ENCODE results near the gene DBN1. TPM values are rescaled to one million over a fixed set of nuclear protein-coding genes. Genes with fewer than 3 reads are reported as not detected.

Gene DBN1
- total and polyA plus RNA-seq, 9 of the 15 experiments (the other 6 are each of a cell fraction or from before 2014, with no cell fraction given) = 0.25 to 87.2 (median 27.9) TPM

DNA sequence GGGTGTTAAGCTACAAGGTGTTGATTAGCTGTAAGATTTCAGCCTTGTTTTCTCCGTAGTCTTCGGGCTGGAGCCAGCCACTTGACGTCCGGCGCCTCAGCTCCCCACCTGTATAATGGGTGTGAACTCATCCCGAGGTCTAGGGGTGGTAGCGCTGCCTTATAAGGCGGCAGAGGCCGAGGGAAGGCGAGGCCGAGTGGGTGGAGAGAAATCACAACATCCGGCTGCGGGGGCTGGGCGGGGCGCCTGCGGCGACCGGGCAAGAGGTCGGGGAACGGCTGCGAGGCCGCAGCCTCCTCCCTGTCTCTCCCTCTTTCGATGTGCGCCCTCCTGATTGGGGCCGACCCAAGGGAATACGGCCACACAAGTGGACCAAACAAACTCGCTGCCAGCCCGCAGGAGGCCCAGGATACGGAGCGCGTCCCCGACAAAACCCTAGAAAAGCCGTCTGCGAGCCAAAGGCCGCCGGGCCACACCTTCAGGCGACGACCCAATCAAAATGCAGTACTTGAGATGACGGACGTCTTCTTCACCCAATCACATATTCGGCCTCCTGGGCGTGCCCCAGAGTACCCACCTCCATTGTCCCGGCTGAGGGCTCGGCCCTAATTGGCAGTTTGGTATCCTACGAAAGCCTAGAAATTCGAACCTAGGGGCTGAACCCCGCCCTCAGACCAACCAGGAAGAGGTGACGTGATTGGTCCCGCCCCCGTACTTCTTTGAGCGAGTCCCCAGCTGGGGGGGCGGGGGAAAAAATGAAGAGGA is 47.5 kb downstream of the DBN1 start (continued):
- no peak for TF ChIP-seq GTF2E2 (tag; IDR thresholded peaks at IDR 0.05)
- no peak for TF ChIP-seq MEF2A (IDR thresholded peaks at IDR 0.05; ENCODE audit: control insufficient read depth, low read depth, low read length)
- TF ChIP-seq ZNF79 (CRISPR knock-in tag; IDR thresholded peaks at IDR 0.05; ENCODE audit: low read depth) = no peak
- TF ChIP-seq NFE2 (IDR thresholded peaks at IDR 0.05; ENCODE audit: low read depth) = no peak
- no peak for TF ChIP-seq ZNF780A (CRISPR knock-in tag; IDR thresholded peaks at IDR 0.05)
- TF ChIP-seq NCOA4 (IDR thresholded peaks at IDR 0.05; ENCODE audit: partially characterized antibody) = no peak
- TF ChIP-seq, protein P1, sequence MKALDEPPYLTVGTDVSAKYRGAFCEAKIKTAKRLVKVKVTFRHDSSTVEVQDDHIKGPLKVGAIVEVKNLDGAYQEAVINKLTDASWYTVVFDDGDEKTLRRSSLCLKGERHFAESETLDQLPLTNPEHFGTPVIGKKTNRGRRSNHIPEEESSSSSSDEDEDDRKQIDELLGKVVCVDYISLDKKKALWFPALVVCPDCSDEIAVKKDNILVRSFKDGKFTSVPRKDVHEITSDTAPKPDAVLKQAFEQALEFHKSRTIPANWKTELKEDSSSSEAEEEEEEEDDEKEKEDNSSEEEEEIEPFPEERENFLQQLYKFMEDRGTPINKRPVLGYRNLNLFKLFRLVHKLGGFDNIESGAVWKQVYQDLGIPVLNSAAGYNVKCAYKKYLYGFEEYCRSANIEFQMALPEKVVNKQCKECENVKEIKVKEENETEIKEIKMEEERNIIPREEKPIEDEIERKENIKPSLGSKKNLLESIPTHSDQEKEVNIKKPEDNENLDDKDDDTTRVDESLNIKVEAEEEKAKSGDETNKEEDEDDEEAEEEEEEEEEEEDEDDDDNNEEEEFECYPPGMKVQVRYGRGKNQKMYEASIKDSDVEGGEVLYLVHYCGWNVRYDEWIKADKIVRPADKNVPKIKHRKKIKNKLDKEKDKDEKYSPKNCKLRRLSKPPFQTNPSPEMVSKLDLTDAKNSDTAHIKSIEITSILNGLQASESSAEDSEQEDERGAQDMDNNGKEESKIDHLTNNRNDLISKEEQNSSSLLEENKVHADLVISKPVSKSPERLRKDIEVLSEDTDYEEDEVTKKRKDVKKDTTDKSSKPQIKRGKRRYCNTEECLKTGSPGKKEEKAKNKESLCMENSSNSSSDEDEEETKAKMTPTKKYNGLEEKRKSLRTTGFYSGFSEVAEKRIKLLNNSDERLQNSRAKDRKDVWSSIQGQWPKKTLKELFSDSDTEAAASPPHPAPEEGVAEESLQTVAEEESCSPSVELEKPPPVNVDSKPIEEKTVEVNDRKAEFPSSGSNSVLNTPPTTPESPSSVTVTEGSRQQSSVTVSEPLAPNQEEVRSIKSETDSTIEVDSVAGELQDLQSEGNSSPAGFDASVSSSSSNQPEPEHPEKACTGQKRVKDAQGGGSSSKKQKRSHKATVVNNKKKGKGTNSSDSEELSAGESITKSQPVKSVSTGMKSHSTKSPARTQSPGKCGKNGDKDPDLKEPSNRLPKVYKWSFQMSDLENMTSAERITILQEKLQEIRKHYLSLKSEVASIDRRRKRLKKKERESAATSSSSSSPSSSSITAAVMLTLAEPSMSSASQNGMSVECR (CRISPR knock-in tag; IDR thresholded peaks at IDR 0.05) = no peak
- no peak for TF ChIP-seq SMAD3 (CRISPR knock-in tag; conservative IDR thresholded peaks at IDR 0.05)
- TF ChIP-seq HEY1 (CRISPR knock-in tag; IDR thresholded peaks at IDR 0.05; ENCODE audit: borderline replicate concordance) = no peak
- no peak for TF ChIP-seq NR4A1 (CRISPR knock-in tag; IDR thresholded peaks at IDR 0.05)
- 0 out of 2 replicates have a peak, but pooled peaks have one; percentile 64 for TF ChIP-seq NR4A1 (tag; IDR thresholded peaks at IDR 0.05)
- TF ChIP-seq SPI1 (IDR thresholded peaks at IDR 0.05; ENCODE audit: borderline replicate concordance, low read depth, low read length) = no peak
- TF ChIP-seq KDM2B (CRISPR knock-in tag; IDR thresholded peaks at IDR 0.05) = no peak
- TF ChIP-seq, protein P2, sequence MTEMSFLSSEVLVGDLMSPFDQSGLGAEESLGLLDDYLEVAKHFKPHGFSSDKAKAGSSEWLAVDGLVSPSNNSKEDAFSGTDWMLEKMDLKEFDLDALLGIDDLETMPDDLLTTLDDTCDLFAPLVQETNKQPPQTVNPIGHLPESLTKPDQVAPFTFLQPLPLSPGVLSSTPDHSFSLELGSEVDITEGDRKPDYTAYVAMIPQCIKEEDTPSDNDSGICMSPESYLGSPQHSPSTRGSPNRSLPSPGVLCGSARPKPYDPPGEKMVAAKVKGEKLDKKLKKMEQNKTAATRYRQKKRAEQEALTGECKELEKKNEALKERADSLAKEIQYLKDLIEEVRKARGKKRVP (CRISPR knock-in tag; IDR thresholded peaks at IDR 0.05) = no peak
- no peak for TF ChIP-seq ZNF197 (CRISPR knock-in tag; IDR thresholded peaks at IDR 0.05; ENCODE audit: low read depth)
- TF ChIP-seq TAL1 (IDR thresholded peaks at IDR 0.05) = no peak
- no peak for TF ChIP-seq ZNF830 (CRISPR knock-in tag; IDR thresholded peaks at IDR 0.05)
- TF ChIP-seq SNRNP70 (optimal IDR thresholded peaks at IDR 0.05; ENCODE audit: low read depth, low read length) = no peak
- peak; percentile 51 for TF ChIP-seq POLR2AphosphoS5 (IDR thresholded peaks at IDR 0.05; ENCODE audit: control insufficient read depth, insufficient read depth, low read depth, low read length)
- no peak for TF ChIP-seq HNRNPLL (IDR thresholded peaks at IDR 0.05; ENCODE audit: low read depth, low read length, poor library complexity, severe bottlenecking)
- TF ChIP-seq FUS (optimal IDR thresholded peaks at IDR 0.05; ENCODE audit: low read depth, low read length) = no peak
- TF ChIP-seq ZEB2 (IDR thresholded peaks at IDR 0.05) = 0 out of 2 replicates have a peak, but pooled peaks have one; percentile 21
- TF ChIP-seq CHD1 (IDR thresholded peaks at IDR 0.05; ENCODE audit: low read length) = no peak
- no peak for TF ChIP-seq ERF (CRISPR knock-in tag; IDR thresholded peaks at IDR 0.05)
- no peak for TF ChIP-seq TAF9B (IDR thresholded peaks at IDR 0.05; ENCODE audit: partially characterized antibody)
- no peak for TF ChIP-seq ZSCAN32 (CRISPR knock-in tag; IDR thresholded peaks at IDR 0.05)
- TF ChIP-seq ZNF384 (IDR thresholded peaks at IDR 0.05; ENCODE audit: low read depth, low read length) = no peak

Measured in K562 (cell line).